ENCODE data around the gene GPR15. TPM values are rescaled to one million over a fixed set of nuclear protein-coding genes. Genes with fewer than 3 reads are reported as not detected.

Gene GPR15
- total RNA-seq, 2 donors from 2014 or later = not detected

DNA sequence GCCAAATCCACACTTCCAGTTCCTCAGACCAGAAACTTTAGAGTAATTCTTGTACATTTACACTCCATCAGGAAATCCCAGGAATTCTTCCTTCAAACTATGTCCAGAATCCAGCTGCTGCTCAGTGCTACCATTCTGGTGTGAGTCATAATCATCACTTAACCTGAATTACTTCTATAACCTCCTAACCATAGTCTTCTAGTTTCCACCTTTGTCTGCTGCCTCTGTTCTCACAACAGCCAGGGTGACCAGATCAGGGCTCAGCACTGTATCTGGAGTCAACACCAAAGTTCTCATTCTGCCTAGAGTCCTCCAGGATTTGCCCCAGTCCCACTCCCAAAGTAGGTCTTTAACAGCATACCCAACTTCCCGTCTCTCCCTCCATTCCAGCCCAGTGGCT is 12.4 kb upstream of the GPR15 start:
- Histone ChIP-seq H3K9me3 (no peaks in the 10 kb centered on the region), H3K27me3 (no peaks in the 10 kb centered on the region), H3K27ac (no peak overlapping the region), H3K4me3 (no peak overlapping the region), H3K36me3 (replicated peaks in 1 of 2; ENCODE audit: insufficient read depth in 1 of 2, low read depth in 2 of 2) (peaks cover 0 to 10% of the 10 kb centered on the region in 2 donors), H3K4me1 (peaks cover 10% of the 10 kb centered on the region)
- 94 to 96% methylated on average over 1 of the region's 1 CpG for WGBS, 2 donors
- ATAC-seq (no peak), DNase-seq (no peak)
- intact Hi-C loops (cut with DNase I) = no loop called here
- TF ChIP-seq POLR2A (IDR thresholded peaks at IDR 0.05) (no peak), CTCF (IDR thresholded peaks at IDR 0.05) (no peak)

DNA sequence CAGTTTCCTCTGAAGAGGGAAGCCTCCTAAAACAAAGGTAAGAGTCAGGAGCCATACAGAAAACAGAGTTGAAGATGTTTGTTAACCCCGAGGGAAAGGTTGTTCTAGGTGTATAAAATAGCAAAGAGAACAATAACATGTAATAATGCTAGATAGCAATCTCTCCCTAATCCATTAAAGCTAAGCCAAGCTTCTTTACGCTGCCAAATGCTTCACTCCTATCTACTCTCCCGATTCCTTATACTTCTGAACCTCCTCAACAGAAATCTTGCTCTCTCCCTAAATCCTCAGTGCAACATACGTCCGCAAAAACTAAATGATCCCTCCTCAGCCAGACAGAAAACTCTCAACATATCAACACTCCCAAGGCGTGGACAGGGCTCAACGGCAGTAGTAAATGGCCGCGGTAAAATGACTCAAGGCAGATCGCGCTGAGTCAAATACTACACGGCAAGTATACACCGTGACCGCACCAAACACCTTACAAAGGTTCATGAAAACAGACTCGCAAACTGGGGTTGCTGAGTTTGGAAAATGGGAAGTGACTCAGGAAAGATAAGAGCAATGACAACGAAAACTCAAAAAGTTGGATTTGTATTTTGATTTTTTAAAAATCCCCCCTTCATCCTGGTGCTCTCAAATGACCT is 9.8 kb upstream of the GPR15 start:
- no peaks in the 10 kb centered on the region for H3K36me3 ChIP-seq (replicated peaks in 1 of 2; ENCODE audit: insufficient read depth in 1 of 2, low read depth in 2 of 2)
- intact Hi-C loops (cut with DNase I) = no loop called here

DNA sequence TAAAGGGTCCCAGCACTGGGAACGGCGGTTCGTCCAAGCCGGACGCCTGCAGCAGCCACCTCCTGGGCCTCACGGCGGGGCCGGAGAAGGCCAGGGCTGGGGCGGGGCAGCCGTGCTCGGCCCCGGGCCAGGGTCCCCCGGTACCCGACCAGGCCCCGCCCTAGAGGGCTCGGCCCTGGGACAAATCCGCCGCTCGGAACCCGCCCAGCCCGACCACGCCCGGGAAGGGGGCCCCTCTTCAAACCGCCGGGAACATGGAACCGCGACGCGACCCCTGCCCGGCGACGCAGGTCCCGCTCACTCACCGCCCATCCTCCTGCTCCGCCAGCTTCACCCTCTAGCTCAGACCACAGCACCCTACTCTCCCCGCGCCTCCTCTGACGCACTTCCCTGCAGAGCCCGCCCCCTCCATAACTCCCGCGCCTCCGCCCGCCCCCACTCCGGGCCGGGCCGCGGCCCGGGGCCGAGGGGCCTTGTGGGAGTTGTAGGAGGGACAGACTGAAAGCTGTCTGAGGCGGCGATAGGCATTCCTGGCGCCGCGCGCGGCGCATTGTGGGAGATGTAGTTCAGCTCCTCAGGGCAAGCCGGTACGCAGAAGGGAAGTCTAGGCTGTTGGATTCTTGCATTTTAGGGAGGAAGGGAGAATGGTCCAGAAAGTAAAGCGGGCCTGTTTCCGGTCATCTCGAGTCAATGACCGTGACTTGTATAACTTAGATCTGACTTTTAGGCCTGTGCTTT is 9.1 kb upstream of the GPR15 start, which contains the start of gene CLDND1:
Gene CLDND1 (minus strand): TSS at position 359 of the 738 bp plus-strand sequence. CDS start 1,478 bp downstream, outside the sequence.
- peaks cover 10% of the 10 kb centered on the region for H3K4me1 ChIP-seq
- H3K27me3 ChIP-seq = no peaks in the 10 kb centered on the region
- peak; percentile 99 for ATAC-seq
- 0 to 1% methylated on average over 11 to 59 of the region's 63 CpGs for WGBS, 2 donors
- H3K4me3 ChIP-seq = peak within 1 kb of the TSS; percentile 42 to 63
- TF ChIP-seq POLR2A (IDR thresholded peaks at IDR 0.05) (peak; percentile 63 to 90 (median 82)), CTCF (IDR thresholded peaks at IDR 0.05) (no peak)
- peak within 1 kb of the TSS; percentile 90 to 91 (median 90) for H3K27ac ChIP-seq
- intact Hi-C loops (cut with DNase I) = no loop called here
- peak; percentile 95 to 97 (median 97) for DNase-seq
- H3K9me3 ChIP-seq = no peaks in the 10 kb centered on the region
- H3K36me3 ChIP-seq (replicated peaks in 1 of 2; ENCODE audit: insufficient read depth in 1 of 2, low read depth in 2 of 2) = no peaks in the 10 kb centered on the region

More for the DNA sequence above, 9.8 kb upstream of the GPR15 start:
- Histone ChIP-seq H3K9me3 (no peaks in the 10 kb centered on the region), H3K4me1 (peaks cover 10% of the 10 kb centered on the region), H3K4me3 (peak overlapping the region; percentile 42 to 63), H3K27me3 (no peaks in the 10 kb centered on the region), H3K27ac (peak overlapping the region; percentile 90 to 91 (median 90))
- peak; percentile 61 for ATAC-seq
- 1% methylated on average over 16 of the region's 16 CpGs for WGBS, 2 donors
- TF ChIP-seq POLR2A (IDR thresholded peaks at IDR 0.05) (no peak), CTCF (IDR thresholded peaks at IDR 0.05) (no peak)
- peak; percentile 44 to 70 (median 58) for DNase-seq

DNA sequence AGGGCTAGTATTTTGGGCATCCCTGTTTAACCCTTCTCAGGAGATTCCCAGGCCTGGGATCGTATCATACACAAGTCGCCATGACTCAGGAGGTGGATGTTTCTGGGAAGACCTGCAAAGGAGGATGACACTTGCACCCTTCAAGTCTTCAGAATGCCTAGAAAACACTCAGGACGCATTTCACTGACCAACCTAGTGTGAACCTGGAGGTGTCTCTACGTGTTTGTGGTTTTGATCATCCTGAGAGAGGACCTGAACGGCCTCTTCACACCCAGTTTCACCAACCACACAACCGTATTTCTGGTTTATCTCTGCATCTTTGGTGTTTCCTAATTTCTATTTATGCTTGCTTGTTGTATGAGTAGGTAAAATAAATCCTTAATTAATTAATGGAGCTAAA is 6.3 kb upstream of the GPR15 start:
- Histone ChIP-seq H3K4me3 (no peak overlapping the region), H3K9me3 (no peaks in the 10 kb centered on the region), H3K36me3 (replicated peaks in 1 of 2; ENCODE audit: insufficient read depth in 1 of 2, low read depth in 2 of 2) (no peaks in the 10 kb centered on the region), H3K4me1 (peaks cover 10% of the 10 kb centered on the region), H3K27ac (no peak overlapping the region), H3K27me3 (no peaks in the 10 kb centered on the region)
- no peak for TF ChIP-seq CTCF (IDR thresholded peaks at IDR 0.05)
- no peak for TF ChIP-seq POLR2A (IDR thresholded peaks at IDR 0.05)
- no peak for DNase-seq
- no peak for ATAC-seq
- intact Hi-C loops (cut with DNase I) = no loop called here
- 73 to 78% methylated on average over 6 of the region's 6 CpGs for WGBS, 2 donors
